Gastroesophageal sphincter (tissue), 3 donors: ENCODE measurements around the gene TIGD4.

ENCODE experiments used
- CTCF ChIP-seq, 4 experiments: fragments of 200-600 bp in 2 of 4; fragments of 450-650 bp in 2 of 4; sonication (generic) in 1 of 4; IDR thresholded peaks; one replicate each; pipeline ENCODE4 v1.5.1; 2017 to 2019; ENCODE audit warnings: antibody characterized with exemption in 4 of 4, mild to moderate bottlenecking in 2 of 4, moderate library complexity in 2 of 4
- EP300 ChIP-seq: sonication (generic); formaldehyde crosslinking; IDR thresholded peaks from one replicate; pipeline ENCODE4 v1.6.1; 2017; ENCODE audit warnings: antibody characterized with exemption, mild to moderate bottlenecking

GRCh38 chr4:152817331-152817730 is 37.8 kb upstream of the TIGD4 start:
- TF ChIP-seq CTCF (IDR thresholded peaks at IDR 0.05) (no peak), EP300 (no peak)
